ENCODE measurements around the gene PCDHGC3. TPM values are rescaled to one million over a fixed set of nuclear protein-coding genes. Genes with fewer than 3 reads are reported as not detected.

The PCDHGC3 gene
- total and polyA plus RNA-seq, 2 of the 13 experiments (the other 11 are each of a cell fraction or from before 2014, with no cell fraction given) = 0.20 to 0.30 TPM

GRCh38 chr5:141506381-141507155 lies 30.8 kb downstream of the PCDHGC3 start:
- no peaks in the 10 kb centered on the region for H3K9me3 ChIP-seq (ENCODE audit: low read length)
- ChIA-PET POLR2A (no interaction called here), CTCF (ENCODE audit: low intra/inter-chr PET ratio, low total read pairs) (no interaction called here)
- intact Hi-C loops (cut with micrococcal nuclease; ENCODE audit: unreplicated experiment) = no loop called here
- H3K79me2 ChIP-seq (ENCODE audit: insufficient read depth, low read length) = no peaks in the 10 kb centered on the region
- H3K4me3 ChIP-seq (replicated peaks in 1 of 3; ENCODE audit: insufficient read depth in 1 of 3, low read depth in 2 of 3, low read length in 3 of 3) = no peak overlapping the region
- no peak overlapping the region for H2AFZ ChIP-seq (ENCODE audit: low read length)
- in situ Hi-C loops (cut with HindIII; ENCODE audit: extremely low pct_ligation_motif_present, low pct_unique_long_range_greater_than_20kb) = no loop called here
- DNase-seq (ENCODE audit: low spot score) = no peak
- TF ChIP-seq ZNF30 (CRISPR knock-in tag; IDR thresholded peaks at IDR 0.05) (no peak), NR1H2 (CRISPR knock-in tag; IDR thresholded peaks at IDR 0.05; ENCODE audit: borderline replicate concordance, low read depth) (no peak)
- 67% methylated on average over 6 of the region's 8 CpGs for WGBS (ENCODE audit: low lambda C conversion rate)
- no peak for ATAC-seq
- no peaks in the 10 kb centered on the region for H3K36me3 ChIP-seq (replicated peaks in 1 of 2; ENCODE audit: control insufficient read depth in 1 of 2, insufficient read depth in 2 of 2, low read length in 2 of 2)
- no peak overlapping the region for H3K27ac ChIP-seq (ENCODE audit: extremely low read length, insufficient read depth, low read length)
- FAIRE-seq = no peak
- H4K20me1 ChIP-seq (ENCODE audit: insufficient read depth, low read length) = no peaks in the 10 kb centered on the region
- no peak overlapping the region for H3K4me2 ChIP-seq (ENCODE audit: low read depth, low read length)
- no peak overlapping the region for H3K9ac ChIP-seq (ENCODE audit: insufficient read depth, low read depth, low read length)
- no TSS peak for BruUV-seq (replicated peaks)
- H3K27me3 ChIP-seq (ENCODE audit: control insufficient read depth in 1 of 2, insufficient read depth in 2 of 2, low read length in 2 of 2) = no peaks in the 10 kb centered on the region; a peak in 1 of 5 replicates
- H3K4me1 ChIP-seq (ENCODE audit: insufficient read depth, low read length) = peaks cover 6% of the 10 kb centered on the region; the same call in 1 of the 2 replicates

DNA sequence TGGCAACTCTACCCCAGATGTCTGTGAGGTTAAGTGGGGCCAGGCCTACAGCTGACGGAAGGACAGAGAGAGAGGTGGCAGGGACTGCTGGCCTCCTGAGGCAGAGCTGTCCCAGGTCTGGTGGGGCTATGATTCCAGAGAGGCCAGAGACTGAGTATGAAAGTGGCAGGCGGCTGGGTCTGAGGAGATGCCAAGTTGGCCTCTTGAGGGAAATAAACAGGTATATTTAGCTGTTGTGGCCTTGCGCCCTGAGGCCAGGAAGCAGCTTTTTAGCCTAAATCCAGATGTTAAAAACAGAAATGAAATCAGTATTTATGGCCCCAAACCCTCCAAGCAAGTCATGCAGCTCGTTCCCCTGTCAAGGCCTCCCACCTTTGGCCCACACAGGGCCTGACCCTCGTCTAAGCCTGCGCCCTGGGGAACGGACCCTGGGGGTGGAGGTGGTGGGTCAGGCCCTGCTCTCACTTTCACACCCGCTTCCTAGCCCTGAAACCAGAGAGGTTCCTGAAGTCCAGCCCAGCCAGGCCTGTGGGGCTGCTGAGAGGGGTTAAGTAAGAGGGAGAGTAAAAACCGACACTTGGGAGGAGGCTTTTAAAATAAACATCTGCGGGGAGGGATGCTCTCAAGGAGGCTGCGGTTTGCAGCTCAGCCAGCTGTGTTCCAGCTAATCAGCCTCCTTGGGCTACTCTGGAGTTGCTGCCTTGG lies 31.8 kb downstream of the PCDHGC3 start:
- H3K79me2 ChIP-seq (ENCODE audit: insufficient read depth, low read length) = no peaks in the 10 kb centered on the region
- no peak overlapping the region for H3K4me2 ChIP-seq (ENCODE audit: low read depth, low read length)
- intact Hi-C loops (cut with micrococcal nuclease; ENCODE audit: unreplicated experiment) = no loop called here
- in situ Hi-C loops (cut with HindIII; ENCODE audit: extremely low pct_ligation_motif_present, low pct_unique_long_range_greater_than_20kb) = no loop called here
- POLR2A ChIA-PET = no interaction called here
- no peaks in the 10 kb centered on the region for H4K20me1 ChIP-seq (ENCODE audit: insufficient read depth, low read length)
- no peak overlapping the region for H3K4me3 ChIP-seq (replicated peaks in 1 of 3; ENCODE audit: insufficient read depth in 1 of 3, low read depth in 2 of 3, low read length in 3 of 3)
- no peak overlapping the region for H2AFZ ChIP-seq (ENCODE audit: low read length)
- H3K27me3 ChIP-seq (ENCODE audit: control insufficient read depth in 1 of 2, insufficient read depth in 2 of 2, low read length in 2 of 2) = no peaks in the 10 kb centered on the region; a peak in 1 of 5 replicates
- DNase-seq (ENCODE audit: low spot score) (no peak), ATAC-seq (no peak), FAIRE-seq (no peak)
- CTCF ChIA-PET (ENCODE audit: low intra/inter-chr PET ratio, low total read pairs) = no interaction called here
- no peaks in the 10 kb centered on the region for H3K9me3 ChIP-seq (ENCODE audit: low read length)
- BruUV-seq (replicated peaks) = no TSS peak
- 74% methylated on average over 10 of the region's 11 CpGs for WGBS (ENCODE audit: low lambda C conversion rate)
- H3K27ac ChIP-seq (ENCODE audit: extremely low read length, insufficient read depth, low read length) = no peak overlapping the region
- no peaks in the 10 kb centered on the region for H3K36me3 ChIP-seq (replicated peaks in 1 of 2; ENCODE audit: control insufficient read depth in 1 of 2, insufficient read depth in 2 of 2, low read length in 2 of 2)
- no peak overlapping the region for H3K9ac ChIP-seq (ENCODE audit: insufficient read depth, low read depth, low read length)
- peaks cover 6% of the 10 kb centered on the region; the same call in 1 of the 2 replicates for H3K4me1 ChIP-seq (ENCODE audit: insufficient read depth, low read length)
- TF ChIP-seq ZNF781 (CRISPR knock-in tag; IDR thresholded peaks at IDR 0.05; ENCODE audit: borderline replicate concordance, not compliant biosample characterization) (no peak), GMEB2 (CRISPR knock-in tag; IDR thresholded peaks at IDR 0.05; ENCODE audit: low read depth) (no peak), FOXP4 (CRISPR knock-in tag; IDR thresholded peaks at IDR 0.05) (no peak), ZNF136 (CRISPR knock-in tag; IDR thresholded peaks at IDR 0.05; ENCODE audit: low read depth) (no peak), GTF2F1 (IDR thresholded peaks at IDR 0.05; ENCODE audit: low read length) (no peak)
- TF ChIP-seq, protein P1, sequence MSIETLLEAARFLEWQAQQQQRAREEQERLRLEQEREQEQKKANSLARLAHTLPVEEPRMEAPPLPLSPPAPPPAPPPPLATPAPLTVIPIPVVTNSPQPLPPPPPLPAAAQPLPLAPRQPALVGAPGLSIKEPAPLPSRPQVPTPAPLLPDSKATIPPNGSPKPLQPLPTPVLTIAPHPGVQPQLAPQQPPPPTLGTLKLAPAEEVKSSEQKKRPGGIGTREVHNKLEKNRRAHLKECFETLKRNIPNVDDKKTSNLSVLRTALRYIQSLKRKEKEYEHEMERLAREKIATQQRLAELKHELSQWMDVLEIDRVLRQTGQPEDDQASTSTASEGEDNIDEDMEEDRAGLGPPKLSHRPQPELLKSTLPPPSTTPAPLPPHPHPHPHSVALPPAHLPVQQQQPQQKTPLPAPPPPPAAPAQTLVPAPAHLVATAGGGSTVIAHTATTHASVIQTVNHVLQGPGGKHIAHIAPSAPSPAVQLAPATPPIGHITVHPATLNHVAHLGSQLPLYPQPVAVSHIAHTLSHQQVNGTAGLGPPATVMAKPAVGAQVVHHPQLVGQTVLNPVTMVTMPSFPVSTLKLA (IDR thresholded peaks at IDR 0.05) = no peak
- TF ChIP-seq, protein P2, sequence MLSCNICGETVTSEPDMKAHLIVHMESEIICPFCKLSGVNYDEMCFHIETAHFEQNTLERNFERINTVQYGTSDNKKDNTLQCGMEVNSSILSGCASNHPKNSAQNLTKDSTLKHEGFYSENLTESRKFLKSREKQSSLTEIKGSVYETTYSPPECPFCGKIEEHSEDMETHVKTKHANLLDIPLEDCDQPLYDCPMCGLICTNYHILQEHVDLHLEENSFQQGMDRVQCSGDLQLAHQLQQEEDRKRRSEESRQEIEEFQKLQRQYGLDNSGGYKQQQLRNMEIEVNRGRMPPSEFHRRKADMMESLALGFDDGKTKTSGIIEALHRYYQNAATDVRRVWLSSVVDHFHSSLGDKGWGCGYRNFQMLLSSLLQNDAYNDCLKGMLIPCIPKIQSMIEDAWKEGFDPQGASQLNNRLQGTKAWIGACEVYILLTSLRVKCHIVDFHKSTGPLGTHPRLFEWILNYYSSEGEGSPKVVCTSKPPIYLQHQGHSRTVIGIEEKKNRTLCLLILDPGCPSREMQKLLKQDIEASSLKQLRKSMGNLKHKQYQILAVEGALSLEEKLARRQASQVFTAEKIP (CRISPR knock-in tag; IDR thresholded peaks at IDR 0.05; ENCODE audit: borderline replicate concordance) = no peak
